WTC11 (cell line): ENCODE measurements around the gene ANO2.

Experiments
- ATF3 ChIP-seq: sonication (generic); formaldehyde crosslinking; conservative IDR thresholded peaks from 2 replicates; pipeline ENCODE4 v1.8.1; 2022; ENCODE audit warnings: mild to moderate bottlenecking, missing genetic modification reagents
- CTCF ChIP-seq: fragments of 200-600 bp; IDR thresholded peaks from 2 replicates; pipeline ENCODE4 v1.8.0; 2022; ENCODE audit warnings: antibody characterized with exemption
- E2F1 ChIP-seq: sonication (generic); formaldehyde crosslinking; IDR thresholded peaks from 2 replicates; pipeline ENCODE4 v1.8.0; 2022; ENCODE audit warnings: mild to moderate bottlenecking, missing genetic modification reagents
- E2F5 ChIP-seq: sonication (generic); formaldehyde crosslinking; IDR thresholded peaks from 2 replicates; pipeline ENCODE4 v1.8.1; 2022; ENCODE audit warnings: mild to moderate bottlenecking, moderate library complexity, missing genetic modification reagents
- IRF2 ChIP-seq: sonication (generic); formaldehyde crosslinking; IDR thresholded peaks from 2 replicates; pipeline ENCODE4 v1.8.0; 2022; ENCODE audit warnings: low read depth, missing genetic modification reagents, borderline replicate concordance
- TEAD4 ChIP-seq: sonication (generic); formaldehyde crosslinking; IDR thresholded peaks from 2 replicates; pipeline ENCODE4 v1.8.0; 2022; ENCODE audit warnings: mild to moderate bottlenecking, missing genetic modification reagents
- ZNF121 ChIP-seq: sonication (generic); formaldehyde crosslinking; IDR thresholded peaks from 2 replicates; pipeline ENCODE4 v1.8.0; 2023; ENCODE audit warnings: missing genetic modification reagents
- ZNF219 ChIP-seq: sonication (generic); formaldehyde crosslinking; IDR thresholded peaks from 2 replicates; pipeline ENCODE4 v1.8.0; 2023; ENCODE audit warnings: missing genetic modification reagents, mild to moderate bottlenecking, borderline replicate concordance
- ZNF232 ChIP-seq: sonication (generic); formaldehyde crosslinking; IDR thresholded peaks from 2 replicates; pipeline ENCODE4 v1.8.0; 2022; ENCODE audit warnings: mild to moderate bottlenecking, missing genetic modification reagents
- ZNF263 ChIP-seq: sonication (generic); formaldehyde crosslinking; IDR thresholded peaks from 2 replicates; pipeline ENCODE4 v1.8.1; 2022; ENCODE audit warnings: low read depth, mild to moderate bottlenecking, moderate library complexity, missing genetic modification reagents

- no peak for TF ChIP-seq CTCF
- TF ChIP-seq E2F1 (CRISPR knock-in tag): no peak
- no peak for TF ChIP-seq IRF2 (CRISPR knock-in tag)
- TF ChIP-seq ATF3: no peak
- no peak for TF ChIP-seq TEAD4 (CRISPR knock-in tag)
- no peak for TF ChIP-seq ZNF263 (CRISPR knock-in tag)
- TF ChIP-seq ZNF121: no peak
- no peak for TF ChIP-seq ZNF232
- no peak for TF ChIP-seq ZNF219 (CRISPR knock-in tag)
- no peak for TF ChIP-seq E2F5 (CRISPR knock-in tag)
These were observed 60.8 kb downstream of the ANO2 start for GRCh38 chr12:5884285-5884684.
